RWPE1 (cell line): Measurements from ENCODE around the gene RTCA.

Experiments used
- CTCF ChIA-PET: fragments of 350-600 bp; sonication (Branson Sonifier 250); formaldehyde crosslinking; extraction: SDS; loops from one replicate; lab custom pipeline; 2021; lab: Yijun Ruan, JAX
- POLR2A ChIA-PET: fragments of 400-600 bp; formaldehyde crosslinking; extraction: SDS; loops from one replicate; lab custom pipeline; 2020; ENCODE audit warnings: antibody characterized with exemption; ENCODE audit not compliant: low non-redundant PET; lab: Yijun Ruan, JAX
- DNase-seq: peaks from one replicate; pipeline ENCODE4 v3.0.0; 2012; ENCODE audit warnings: low spot score
- H3K27ac ChIP-seq: fragments of 450-650 bp; 2 replicates; pipeline ENCODE4 v1.5.1; 2017
- CTCF ChIP-seq: fragments of 450-650 bp; conservative IDR thresholded peaks from 2 replicates; pipeline ENCODE4 v1.5.1; 2017; ENCODE audit warnings: low read depth, mild to moderate bottlenecking

Gene RTCA

GRCh38 chr1:100300691-100301090 is 34.7 kb downstream of the RTCA start:
- no peak for DNase-seq
- POLR2A ChIA-PET = no interaction called here
- H3K27ac ChIP-seq = no peak overlapping the region
- CTCF ChIA-PET = no interaction called here
- no peak for TF ChIP-seq CTCF

- no peak for TF ChIP-seq CTCF
- POLR2A ChIA-PET = no interaction called here
- no peak overlapping the region for H3K27ac ChIP-seq
- DNase-seq = no peak
- CTCF ChIA-PET = no interaction called here
Observed at GRCh38 chr1:100302739-100303138, 36.7 kb downstream of the RTCA start.

GRCh38 chr1:100304227-100304626 is 38.2 kb downstream of the RTCA start:
- no peak for TF ChIP-seq CTCF
- CTCF ChIA-PET = no interaction called here
- no peak for DNase-seq
- H3K27ac ChIP-seq = no peak overlapping the region
- POLR2A ChIA-PET = no interaction called here

- H3K27ac ChIP-seq = no peak overlapping the region
- DNase-seq = no peak
- CTCF ChIA-PET = no interaction called here
- no peak for TF ChIP-seq CTCF
- POLR2A ChIA-PET = no interaction called here
Observed at GRCh38 chr1:100304921-100305320, 38.9 kb downstream of the RTCA start.

GRCh38 chr1:100305954-100306353 is 39.9 kb downstream of the RTCA start:
- DNase-seq = no peak
- no peak for TF ChIP-seq CTCF
- ChIA-PET POLR2A (no interaction called here), CTCF (no interaction called here)
- H3K27ac ChIP-seq = no peak overlapping the region

GRCh38 chr1:100306735-100307313 is 40.8 kb downstream of the RTCA start:
- H3K27ac ChIP-seq = no peak overlapping the region
- CTCF ChIA-PET = interaction anchor here (1.0 kb wide), 1 partner anchor 149 kb away, joined by 3 read pairs; no protein-coding TSS in a partner anchor
- DNase-seq = no peak
- POLR2A ChIA-PET = no interaction called here
- TF ChIP-seq CTCF = no peak
